K562 (cell line): ENCODE results near the gene CYTH1.

ENCODE experiments used
- CHCHD3 ChIP-seq: fragments of 250-450 bp; sonication (Bioruptor Pico); IDR thresholded peaks from 2 replicates; pipeline ENCODE4 v2.1.2; 2022; ENCODE audit warnings: mild to moderate bottlenecking
- MTF1 ChIP-seq: fragments of 250-450 bp; sonication (Bioruptor Pico); IDR thresholded peaks from 2 replicates; pipeline ENCODE4 v1.9.0; 2021; ENCODE audit warnings: moderate library complexity, mild to moderate bottlenecking, inconsistent platforms, borderline replicate concordance
- ZBTB7A ChIP-seq: IDR thresholded peaks from 2 replicates; pipeline ENCODE4 v1.6.1; 2011; ENCODE audit warnings: low read depth, mild to moderate bottlenecking, low read length, moderate library complexity, borderline replicate concordance; ENCODE audit not compliant: control insufficient read depth
- ZNF668 ChIP-seq: fragments of 250-450 bp; sonication (Bioruptor Pico); IDR thresholded peaks from 2 replicates; pipeline ENCODE4 v1.8.0; 2022; ENCODE audit warnings: mild to moderate bottlenecking, inconsistent platforms

- no peak for TF ChIP-seq ZBTB7A
- no peak for TF ChIP-seq ZNF668
- no peak for TF ChIP-seq MTF1 (CRISPR knock-in tag)
- TF ChIP-seq CHCHD3 (CRISPR knock-in tag): no peak
Measured at GRCh38 chr17:78769196-78769773, 12.8 kb downstream of the CYTH1 start.
